GM23338 (cell line): Measurements from ENCODE around the gene HDAC1.

Experiments
- EZH2 ChIP-seq: fragments of 200-600 bp; sonication (generic); IDR thresholded peaks from one replicate; pipeline ENCODE4 v1.8.0; 2017; ENCODE audit warnings: antibody characterized with exemption, mild to moderate bottlenecking, low read depth; ENCODE audit not compliant: unreplicated experiment
- EZH2phosphoT487 ChIP-seq: fragments of 200-600 bp; sonication (generic); IDR thresholded peaks from one replicate; pipeline ENCODE4 v1.8.1; 2018; ENCODE audit warnings: antibody characterized with exemption; ENCODE audit not compliant: unreplicated experiment
- POLR2AphosphoS5 ChIP-seq: IDR thresholded peaks from 2 replicates; pipeline ENCODE4 v1.6.1; 2016; ENCODE audit warnings: antibody characterized with exemption, low read depth
- STAT1 ChIP-seq: IDR thresholded peaks from one replicate; pipeline ENCODE4 v1.6.1; 2016; ENCODE audit warnings: antibody characterized with exemption; ENCODE audit not compliant: unreplicated experiment
- ZNF114 ChIP-seq: fragments of 250-450 bp; sonication (Bioruptor Pico); IDR thresholded peaks from 2 replicates; pipeline ENCODE4 v1.5.0; 2020; ENCODE audit warnings: mild to moderate bottlenecking, moderate library complexity
- ZNF331 ChIP-seq: fragments of 250-450 bp; sonication (Bioruptor Pico); IDR thresholded peaks from 2 replicates; pipeline ENCODE4 v1.5.0; 2020; ENCODE audit warnings: low read depth, mild to moderate bottlenecking, moderate library complexity
- TF ChIP-seq, protein P1 (sequence below), 2 experiments: fragments of 200-600 bp in 1 of 2; sonication (generic) in 1 of 2; conservative IDR thresholded peaks; 2 replicates each; pipeline versions ENCODE4 v1.5.1 to v1.6.1; 2016 to 2017; ENCODE audit warnings: antibody characterized with exemption in 2 of 2, low read depth in 2 of 2, mild to moderate bottlenecking in 2 of 2, moderate library complexity in 1 of 2
- TF ChIP-seq, protein P2 (sequence below): IDR thresholded peaks from one replicate; pipeline ENCODE4 v1.6.1; 2018; ENCODE audit warnings: antibody characterized with exemption; ENCODE audit not compliant: unreplicated experiment
- TF ChIP-seq, protein P3 (sequence below): fragments of 250-450 bp; sonication (Bioruptor Pico); IDR thresholded peaks from 2 replicates; pipeline ENCODE4 v1.5.0; 2020; ENCODE audit warnings: mild to moderate bottlenecking, moderate library complexity
- TF ChIP-seq, protein P4 (sequence below): IDR thresholded peaks from 2 replicates; pipeline ENCODE4 v1.6.1; 2016; ENCODE audit warnings: antibody characterized with exemption

DNA sequence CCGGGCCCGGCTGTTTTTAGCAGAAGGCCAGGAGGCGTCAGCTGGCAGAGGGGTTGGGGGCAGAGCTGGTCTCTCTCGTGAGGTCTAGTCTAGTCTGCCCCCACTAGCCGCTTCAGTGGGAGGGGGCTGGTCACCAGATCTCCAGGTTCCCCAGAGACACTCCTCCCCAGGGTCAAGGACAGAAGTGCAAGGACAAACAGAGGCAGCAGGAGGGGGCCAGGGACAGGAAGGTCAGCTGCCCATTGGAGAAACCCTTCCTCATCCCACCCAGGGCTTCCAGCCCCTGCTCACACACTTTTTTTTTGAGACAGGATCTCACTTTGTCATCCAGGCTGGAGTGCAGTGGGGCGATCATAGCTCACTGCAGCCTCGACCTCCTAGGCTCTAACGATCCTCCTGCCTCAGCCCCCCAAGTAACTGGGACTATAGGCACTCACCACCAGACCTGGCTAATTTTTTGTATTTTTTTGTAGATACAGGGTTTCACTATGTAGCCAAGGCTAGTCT is 60.4 kb downstream of the HDAC1 start:
- TF ChIP-seq EZH2phosphoT487 (no peak), EZH2 (no peak), POLR2AphosphoS5 (no peak), ZNF331 (CRISPR knock-in tag) (no peak), STAT1 (no peak), ZNF114 (CRISPR knock-in tag) (no peak)
- TF ChIP-seq, protein P1, sequence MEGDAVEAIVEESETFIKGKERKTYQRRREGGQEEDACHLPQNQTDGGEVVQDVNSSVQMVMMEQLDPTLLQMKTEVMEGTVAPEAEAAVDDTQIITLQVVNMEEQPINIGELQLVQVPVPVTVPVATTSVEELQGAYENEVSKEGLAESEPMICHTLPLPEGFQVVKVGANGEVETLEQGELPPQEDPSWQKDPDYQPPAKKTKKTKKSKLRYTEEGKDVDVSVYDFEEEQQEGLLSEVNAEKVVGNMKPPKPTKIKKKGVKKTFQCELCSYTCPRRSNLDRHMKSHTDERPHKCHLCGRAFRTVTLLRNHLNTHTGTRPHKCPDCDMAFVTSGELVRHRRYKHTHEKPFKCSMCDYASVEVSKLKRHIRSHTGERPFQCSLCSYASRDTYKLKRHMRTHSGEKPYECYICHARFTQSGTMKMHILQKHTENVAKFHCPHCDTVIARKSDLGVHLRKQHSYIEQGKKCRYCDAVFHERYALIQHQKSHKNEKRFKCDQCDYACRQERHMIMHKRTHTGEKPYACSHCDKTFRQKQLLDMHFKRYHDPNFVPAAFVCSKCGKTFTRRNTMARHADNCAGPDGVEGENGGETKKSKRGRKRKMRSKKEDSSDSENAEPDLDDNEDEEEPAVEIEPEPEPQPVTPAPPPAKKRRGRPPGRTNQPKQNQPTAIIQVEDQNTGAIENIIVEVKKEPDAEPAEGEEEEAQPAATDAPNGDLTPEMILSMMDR (conservative IDR thresholded peaks at IDR 0.05; ENCODE audit: low read depth in 2 of 2): no peak
- TF ChIP-seq, protein P2, sequence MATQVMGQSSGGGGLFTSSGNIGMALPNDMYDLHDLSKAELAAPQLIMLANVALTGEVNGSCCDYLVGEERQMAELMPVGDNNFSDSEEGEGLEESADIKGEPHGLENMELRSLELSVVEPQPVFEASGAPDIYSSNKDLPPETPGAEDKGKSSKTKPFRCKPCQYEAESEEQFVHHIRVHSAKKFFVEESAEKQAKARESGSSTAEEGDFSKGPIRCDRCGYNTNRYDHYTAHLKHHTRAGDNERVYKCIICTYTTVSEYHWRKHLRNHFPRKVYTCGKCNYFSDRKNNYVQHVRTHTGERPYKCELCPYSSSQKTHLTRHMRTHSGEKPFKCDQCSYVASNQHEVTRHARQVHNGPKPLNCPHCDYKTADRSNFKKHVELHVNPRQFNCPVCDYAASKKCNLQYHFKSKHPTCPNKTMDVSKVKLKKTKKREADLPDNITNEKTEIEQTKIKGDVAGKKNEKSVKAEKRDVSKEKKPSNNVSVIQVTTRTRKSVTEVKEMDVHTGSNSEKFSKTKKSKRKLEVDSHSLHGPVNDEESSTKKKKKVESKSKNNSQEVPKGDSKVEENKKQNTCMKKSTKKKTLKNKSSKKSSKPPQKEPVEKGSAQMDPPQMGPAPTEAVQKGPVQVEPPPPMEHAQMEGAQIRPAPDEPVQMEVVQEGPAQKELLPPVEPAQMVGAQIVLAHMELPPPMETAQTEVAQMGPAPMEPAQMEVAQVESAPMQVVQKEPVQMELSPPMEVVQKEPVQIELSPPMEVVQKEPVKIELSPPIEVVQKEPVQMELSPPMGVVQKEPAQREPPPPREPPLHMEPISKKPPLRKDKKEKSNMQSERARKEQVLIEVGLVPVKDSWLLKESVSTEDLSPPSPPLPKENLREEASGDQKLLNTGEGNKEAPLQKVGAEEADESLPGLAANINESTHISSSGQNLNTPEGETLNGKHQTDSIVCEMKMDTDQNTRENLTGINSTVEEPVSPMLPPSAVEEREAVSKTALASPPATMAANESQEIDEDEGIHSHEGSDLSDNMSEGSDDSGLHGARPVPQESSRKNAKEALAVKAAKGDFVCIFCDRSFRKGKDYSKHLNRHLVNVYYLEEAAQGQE: no peak
- TF ChIP-seq, protein P3, sequence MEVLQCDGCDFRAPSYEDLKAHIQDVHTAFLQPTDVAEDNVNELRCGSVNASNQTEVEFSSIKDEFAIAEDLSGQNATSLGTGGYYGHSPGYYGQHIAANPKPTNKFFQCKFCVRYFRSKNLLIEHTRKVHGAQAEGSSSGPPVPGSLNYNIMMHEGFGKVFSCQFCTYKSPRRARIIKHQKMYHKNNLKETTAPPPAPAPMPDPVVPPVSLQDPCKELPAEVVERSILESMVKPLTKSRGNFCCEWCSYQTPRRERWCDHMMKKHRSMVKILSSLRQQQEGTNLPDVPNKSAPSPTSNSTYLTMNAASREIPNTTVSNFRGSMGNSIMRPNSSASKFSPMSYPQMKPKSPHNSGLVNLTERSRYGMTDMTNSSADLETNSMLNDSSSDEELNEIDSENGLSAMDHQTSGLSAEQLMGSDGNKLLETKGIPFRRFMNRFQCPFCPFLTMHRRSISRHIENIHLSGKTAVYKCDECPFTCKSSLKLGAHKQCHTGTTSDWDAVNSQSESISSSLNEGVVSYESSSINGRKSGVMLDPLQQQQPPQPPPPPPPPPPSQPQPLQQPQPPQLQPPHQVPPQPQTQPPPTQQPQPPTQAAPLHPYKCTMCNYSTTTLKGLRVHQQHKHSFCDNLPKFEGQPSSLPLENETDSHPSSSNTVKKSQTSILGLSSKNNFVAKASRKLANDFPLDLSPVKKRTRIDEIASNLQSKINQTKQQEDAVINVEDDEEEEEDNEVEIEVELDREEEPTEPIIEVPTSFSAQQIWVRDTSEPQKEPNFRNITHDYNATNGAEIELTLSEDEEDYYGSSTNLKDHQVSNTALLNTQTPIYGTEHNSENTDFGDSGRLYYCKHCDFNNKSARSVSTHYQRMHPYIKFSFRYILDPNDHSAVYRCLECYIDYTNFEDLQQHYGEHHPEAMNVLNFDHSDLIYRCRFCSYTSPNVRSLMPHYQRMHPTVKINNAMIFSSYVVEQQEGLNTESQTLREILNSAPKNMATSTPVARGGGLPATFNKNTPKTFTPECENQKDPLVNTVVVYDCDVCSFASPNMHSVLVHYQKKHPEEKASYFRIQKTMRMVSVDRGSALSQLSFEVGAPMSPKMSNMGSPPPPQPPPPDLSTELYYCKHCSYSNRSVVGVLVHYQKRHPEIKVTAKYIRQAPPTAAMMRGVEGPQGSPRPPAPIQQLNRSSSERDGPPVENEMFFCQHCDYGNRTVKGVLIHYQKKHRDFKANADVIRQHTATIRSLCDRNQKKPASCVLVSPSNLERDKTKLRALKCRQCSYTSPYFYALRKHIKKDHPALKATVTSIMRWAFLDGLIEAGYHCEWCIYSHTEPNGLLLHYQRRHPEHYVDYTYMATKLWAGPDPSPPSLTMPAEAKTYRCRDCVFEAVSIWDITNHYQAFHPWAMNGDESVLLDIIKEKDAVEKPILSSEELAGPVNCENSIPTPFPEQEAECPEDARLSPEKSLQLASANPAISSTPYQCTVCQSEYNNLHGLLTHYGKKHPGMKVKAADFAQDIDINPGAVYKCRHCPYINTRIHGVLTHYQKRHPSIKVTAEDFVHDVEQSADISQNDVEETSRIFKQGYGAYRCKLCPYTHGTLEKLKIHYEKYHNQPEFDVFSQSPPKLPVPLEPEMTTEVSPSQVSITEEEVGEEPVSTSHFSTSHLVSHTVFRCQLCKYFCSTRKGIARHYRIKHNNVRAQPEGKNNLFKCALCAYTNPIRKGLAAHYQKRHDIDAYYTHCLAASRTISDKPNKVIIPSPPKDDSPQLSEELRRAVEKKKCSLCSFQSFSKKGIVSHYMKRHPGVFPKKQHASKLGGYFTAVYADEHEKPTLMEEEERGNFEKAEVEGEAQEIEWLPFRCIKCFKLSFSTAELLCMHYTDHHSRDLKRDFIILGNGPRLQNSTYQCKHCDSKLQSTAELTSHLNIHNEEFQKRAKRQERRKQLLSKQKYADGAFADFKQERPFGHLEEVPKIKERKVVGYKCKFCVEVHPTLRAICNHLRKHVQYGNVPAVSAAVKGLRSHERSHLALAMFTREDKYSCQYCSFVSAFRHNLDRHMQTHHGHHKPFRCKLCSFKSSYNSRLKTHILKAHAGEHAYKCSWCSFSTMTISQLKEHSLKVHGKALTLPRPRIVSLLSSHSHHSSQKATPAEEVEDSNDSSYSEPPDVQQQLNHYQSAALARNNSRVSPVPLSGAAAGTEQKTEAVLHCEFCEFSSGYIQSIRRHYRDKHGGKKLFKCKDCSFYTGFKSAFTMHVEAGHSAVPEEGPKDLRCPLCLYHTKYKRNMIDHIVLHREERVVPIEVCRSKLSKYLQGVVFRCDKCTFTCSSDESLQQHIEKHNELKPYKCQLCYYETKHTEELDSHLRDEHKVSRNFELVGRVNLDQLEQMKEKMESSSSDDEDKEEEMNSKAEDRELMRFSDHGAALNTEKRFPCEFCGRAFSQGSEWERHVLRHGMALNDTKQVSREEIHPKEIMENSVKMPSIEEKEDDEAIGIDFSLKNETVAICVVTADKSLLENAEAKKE: no peak
- TF ChIP-seq, protein P4, sequence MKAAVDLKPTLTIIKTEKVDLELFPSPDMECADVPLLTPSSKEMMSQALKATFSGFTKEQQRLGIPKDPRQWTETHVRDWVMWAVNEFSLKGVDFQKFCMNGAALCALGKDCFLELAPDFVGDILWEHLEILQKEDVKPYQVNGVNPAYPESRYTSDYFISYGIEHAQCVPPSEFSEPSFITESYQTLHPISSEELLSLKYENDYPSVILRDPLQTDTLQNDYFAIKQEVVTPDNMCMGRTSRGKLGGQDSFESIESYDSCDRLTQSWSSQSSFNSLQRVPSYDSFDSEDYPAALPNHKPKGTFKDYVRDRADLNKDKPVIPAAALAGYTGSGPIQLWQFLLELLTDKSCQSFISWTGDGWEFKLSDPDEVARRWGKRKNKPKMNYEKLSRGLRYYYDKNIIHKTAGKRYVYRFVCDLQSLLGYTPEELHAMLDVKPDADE: no peak
